Neural cell (in vitro differentiated cells): Measurements from ENCODE around the gene CCND1.

Experiments
- EZH2 ChIP-seq: fragments of 200-600, 300-800 bp; shearing (Covaris generic), sonication (generic); IDR thresholded peaks from 2 replicates; pipeline ENCODE4 v1.6.1; 2014; ENCODE audit warnings: antibody characterized with exemption, low read length, borderline replicate concordance, mild to moderate bottlenecking; ENCODE audit not compliant: insufficient read depth, poor library complexity, severe bottlenecking
- POLR2AphosphoS5 ChIP-seq: IDR thresholded peaks from 2 replicates; pipeline ENCODE4 v1.6.1; 2012
- TAF1 ChIP-seq: IDR thresholded peaks from 2 replicates; pipeline ENCODE4 v1.6.1; 2012; ENCODE audit warnings: low read depth
- TF ChIP-seq, protein P1 (sequence below): fragments of 450-650 bp; IDR thresholded peaks from 2 replicates; pipeline ENCODE4 v1.5.1; 2014; ENCODE audit warnings: antibody characterized with exemption, mild to moderate bottlenecking, moderate library complexity; ENCODE audit not compliant: poor library complexity, severe bottlenecking
- TF ChIP-seq, protein P2 (sequence below): IDR thresholded peaks from 2 replicates; pipeline ENCODE4 v1.6.1; 2012; ENCODE audit warnings: borderline replicate concordance

DNA sequence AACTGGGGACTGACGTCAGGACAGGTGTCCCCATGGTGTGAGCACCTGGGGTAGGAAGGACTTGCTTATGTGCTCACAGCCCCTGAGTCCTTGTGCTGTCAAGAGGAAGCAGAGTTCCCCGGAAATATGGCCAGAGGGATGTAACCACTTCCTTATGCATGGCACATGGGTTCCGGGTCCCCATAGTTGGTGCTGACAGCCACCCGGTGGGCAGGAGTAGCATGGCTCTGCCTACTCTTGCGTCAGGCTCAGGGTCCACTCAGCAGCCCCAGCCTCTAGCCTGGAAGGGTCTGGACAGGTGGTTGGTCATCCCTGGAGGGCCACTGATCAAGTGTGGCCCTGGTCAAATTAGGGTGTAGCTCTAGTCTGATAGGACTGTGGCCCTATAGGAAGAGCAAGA lies 42.8 kb upstream of the CCND1 start:
- TF ChIP-seq, protein P1, sequence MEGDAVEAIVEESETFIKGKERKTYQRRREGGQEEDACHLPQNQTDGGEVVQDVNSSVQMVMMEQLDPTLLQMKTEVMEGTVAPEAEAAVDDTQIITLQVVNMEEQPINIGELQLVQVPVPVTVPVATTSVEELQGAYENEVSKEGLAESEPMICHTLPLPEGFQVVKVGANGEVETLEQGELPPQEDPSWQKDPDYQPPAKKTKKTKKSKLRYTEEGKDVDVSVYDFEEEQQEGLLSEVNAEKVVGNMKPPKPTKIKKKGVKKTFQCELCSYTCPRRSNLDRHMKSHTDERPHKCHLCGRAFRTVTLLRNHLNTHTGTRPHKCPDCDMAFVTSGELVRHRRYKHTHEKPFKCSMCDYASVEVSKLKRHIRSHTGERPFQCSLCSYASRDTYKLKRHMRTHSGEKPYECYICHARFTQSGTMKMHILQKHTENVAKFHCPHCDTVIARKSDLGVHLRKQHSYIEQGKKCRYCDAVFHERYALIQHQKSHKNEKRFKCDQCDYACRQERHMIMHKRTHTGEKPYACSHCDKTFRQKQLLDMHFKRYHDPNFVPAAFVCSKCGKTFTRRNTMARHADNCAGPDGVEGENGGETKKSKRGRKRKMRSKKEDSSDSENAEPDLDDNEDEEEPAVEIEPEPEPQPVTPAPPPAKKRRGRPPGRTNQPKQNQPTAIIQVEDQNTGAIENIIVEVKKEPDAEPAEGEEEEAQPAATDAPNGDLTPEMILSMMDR: no peak
- TF ChIP-seq, protein P2, sequence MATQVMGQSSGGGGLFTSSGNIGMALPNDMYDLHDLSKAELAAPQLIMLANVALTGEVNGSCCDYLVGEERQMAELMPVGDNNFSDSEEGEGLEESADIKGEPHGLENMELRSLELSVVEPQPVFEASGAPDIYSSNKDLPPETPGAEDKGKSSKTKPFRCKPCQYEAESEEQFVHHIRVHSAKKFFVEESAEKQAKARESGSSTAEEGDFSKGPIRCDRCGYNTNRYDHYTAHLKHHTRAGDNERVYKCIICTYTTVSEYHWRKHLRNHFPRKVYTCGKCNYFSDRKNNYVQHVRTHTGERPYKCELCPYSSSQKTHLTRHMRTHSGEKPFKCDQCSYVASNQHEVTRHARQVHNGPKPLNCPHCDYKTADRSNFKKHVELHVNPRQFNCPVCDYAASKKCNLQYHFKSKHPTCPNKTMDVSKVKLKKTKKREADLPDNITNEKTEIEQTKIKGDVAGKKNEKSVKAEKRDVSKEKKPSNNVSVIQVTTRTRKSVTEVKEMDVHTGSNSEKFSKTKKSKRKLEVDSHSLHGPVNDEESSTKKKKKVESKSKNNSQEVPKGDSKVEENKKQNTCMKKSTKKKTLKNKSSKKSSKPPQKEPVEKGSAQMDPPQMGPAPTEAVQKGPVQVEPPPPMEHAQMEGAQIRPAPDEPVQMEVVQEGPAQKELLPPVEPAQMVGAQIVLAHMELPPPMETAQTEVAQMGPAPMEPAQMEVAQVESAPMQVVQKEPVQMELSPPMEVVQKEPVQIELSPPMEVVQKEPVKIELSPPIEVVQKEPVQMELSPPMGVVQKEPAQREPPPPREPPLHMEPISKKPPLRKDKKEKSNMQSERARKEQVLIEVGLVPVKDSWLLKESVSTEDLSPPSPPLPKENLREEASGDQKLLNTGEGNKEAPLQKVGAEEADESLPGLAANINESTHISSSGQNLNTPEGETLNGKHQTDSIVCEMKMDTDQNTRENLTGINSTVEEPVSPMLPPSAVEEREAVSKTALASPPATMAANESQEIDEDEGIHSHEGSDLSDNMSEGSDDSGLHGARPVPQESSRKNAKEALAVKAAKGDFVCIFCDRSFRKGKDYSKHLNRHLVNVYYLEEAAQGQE: no peak
- TF ChIP-seq EZH2: no peak
- TF ChIP-seq TAF1: no peak
- no peak for TF ChIP-seq POLR2AphosphoS5
